Bronchial epithelial cell (primary cell): ENCODE results near the gene RSAD1. TPM values are rescaled to one million over a fixed set of nuclear protein-coding genes. Genes with fewer than 3 reads are reported as not detected.

Experiments
- DNase-seq: peaks from one replicate; pipeline ENCODE4 v3.0.0-alpha.2; 2010; ENCODE audit warnings: low read depth
- FAIRE-seq: peaks from 2 replicates; lab custom pipeline; 2011; peaks lifted over from hg19 to GRCh38; lab: Jason Lieb, UNC
- H3K27me3 ChIP-seq: 2 replicates; pipeline ENCODE4 v1.5.1; 2011; ENCODE audit warnings: low read length; ENCODE audit not compliant: control insufficient read depth, insufficient read depth
- H3K36me3 ChIP-seq: 2 replicates; pipeline ENCODE4 v1.5.1; 2011; ENCODE audit warnings: low read length; ENCODE audit not compliant: control insufficient read depth, insufficient read depth
- H3K4me3 ChIP-seq: 2 replicates; pipeline ENCODE4 v1.5.1; 2011; ENCODE audit warnings: mild to moderate bottlenecking, low read depth, low read length, control low read depth
- total RNA-seq: library from RNA; depleted of rRNA; stranded (reverse); fragments of >200 nt; gene quantifications from 2 replicates; pipeline ENCODE4 v1.2.1, GENCODE V29; 2014
- TF ChIP-seq, protein P1 (sequence below): IDR thresholded peaks from 2 replicates; pipeline ENCODE4 v1.5.1; 2011; ENCODE audit warnings: mild to moderate bottlenecking, moderate library complexity, low read length, control low read depth, inconsistent platforms; ENCODE audit not compliant: insufficient read depth, severe bottlenecking

Gene RSAD1
- total RNA-seq, 1 donor from 2014 or later = 14.2 TPM

GRCh38 chr17:50521514-50521913 lies 42.9 kb downstream of the RSAD1 start:
- no peaks in the 10 kb centered on the region for H3K27me3 ChIP-seq
- FAIRE-seq (no peak), DNase-seq (no peak)
- H3K36me3 ChIP-seq = no peaks in the 10 kb centered on the region
- no peak overlapping the region for H3K4me3 ChIP-seq
- TF ChIP-seq, protein P1, sequence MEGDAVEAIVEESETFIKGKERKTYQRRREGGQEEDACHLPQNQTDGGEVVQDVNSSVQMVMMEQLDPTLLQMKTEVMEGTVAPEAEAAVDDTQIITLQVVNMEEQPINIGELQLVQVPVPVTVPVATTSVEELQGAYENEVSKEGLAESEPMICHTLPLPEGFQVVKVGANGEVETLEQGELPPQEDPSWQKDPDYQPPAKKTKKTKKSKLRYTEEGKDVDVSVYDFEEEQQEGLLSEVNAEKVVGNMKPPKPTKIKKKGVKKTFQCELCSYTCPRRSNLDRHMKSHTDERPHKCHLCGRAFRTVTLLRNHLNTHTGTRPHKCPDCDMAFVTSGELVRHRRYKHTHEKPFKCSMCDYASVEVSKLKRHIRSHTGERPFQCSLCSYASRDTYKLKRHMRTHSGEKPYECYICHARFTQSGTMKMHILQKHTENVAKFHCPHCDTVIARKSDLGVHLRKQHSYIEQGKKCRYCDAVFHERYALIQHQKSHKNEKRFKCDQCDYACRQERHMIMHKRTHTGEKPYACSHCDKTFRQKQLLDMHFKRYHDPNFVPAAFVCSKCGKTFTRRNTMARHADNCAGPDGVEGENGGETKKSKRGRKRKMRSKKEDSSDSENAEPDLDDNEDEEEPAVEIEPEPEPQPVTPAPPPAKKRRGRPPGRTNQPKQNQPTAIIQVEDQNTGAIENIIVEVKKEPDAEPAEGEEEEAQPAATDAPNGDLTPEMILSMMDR = no peak

GRCh38 chr17:50522766-50523165 lies 44.1 kb downstream of the RSAD1 start:
- DNase-seq (no peak), FAIRE-seq (no peak)
- Histone ChIP-seq H3K36me3 (no peaks in the 10 kb centered on the region), H3K4me3 (no peak overlapping the region), H3K27me3 (no peaks in the 10 kb centered on the region)
- TF ChIP-seq, protein P1 = no peak

DNA sequence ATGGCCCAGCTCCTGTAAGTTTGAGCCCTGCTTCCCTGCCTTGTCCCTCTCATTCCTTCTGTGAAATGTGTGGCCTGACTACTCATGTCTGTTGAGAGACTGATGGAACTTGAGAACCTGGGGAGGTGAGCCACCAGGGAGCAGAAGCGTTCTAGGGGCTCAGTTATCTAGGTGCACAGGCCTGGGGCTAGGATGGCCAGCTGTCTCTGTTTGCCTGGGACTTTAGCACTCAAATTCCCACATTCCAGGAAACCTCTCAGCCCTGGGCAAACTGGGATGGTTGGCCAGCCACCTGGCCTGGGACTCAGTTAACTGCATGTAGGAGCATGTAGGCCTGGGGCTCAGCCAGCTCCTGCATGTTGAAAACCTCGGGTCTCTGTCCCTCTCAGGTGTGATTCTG lies 44.5 kb downstream of the RSAD1 start:
- DNase-seq (peak; percentile 87), FAIRE-seq (peak; percentile 90)
- H3K4me3 ChIP-seq = no peak overlapping the region
- TF ChIP-seq, protein P1 = peak; percentile 6
- no peaks in the 10 kb centered on the region for H3K27me3 ChIP-seq
- H3K36me3 ChIP-seq = no peaks in the 10 kb centered on the region

DNA sequence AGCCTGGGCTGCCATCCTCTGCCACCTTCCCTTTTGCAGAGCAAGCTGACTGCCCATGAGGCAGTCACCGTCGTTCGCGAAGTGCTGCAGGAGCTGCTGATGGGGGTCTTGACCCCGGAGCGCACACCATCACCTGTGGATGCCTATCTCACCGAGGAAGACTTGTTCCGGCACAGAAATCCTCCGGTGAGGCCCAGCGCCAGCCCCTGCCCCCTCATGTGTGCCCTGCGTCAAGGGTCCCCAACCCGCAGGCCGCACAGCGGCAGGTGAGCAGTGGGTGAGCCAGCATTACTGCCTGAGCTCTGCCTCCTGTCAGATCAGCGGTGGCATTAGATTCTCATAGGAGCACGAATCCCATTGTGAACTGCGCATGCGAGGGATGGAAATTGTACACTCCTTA lies 46.2 kb downstream of the RSAD1 start:
- Histone ChIP-seq H3K27me3 (no peaks in the 10 kb centered on the region), H3K4me3 (no peak overlapping the region), H3K36me3 (no peaks in the 10 kb centered on the region)
- TF ChIP-seq, protein P1 = no peak
- DNase-seq (no peak), FAIRE-seq (no peak)

DNA sequence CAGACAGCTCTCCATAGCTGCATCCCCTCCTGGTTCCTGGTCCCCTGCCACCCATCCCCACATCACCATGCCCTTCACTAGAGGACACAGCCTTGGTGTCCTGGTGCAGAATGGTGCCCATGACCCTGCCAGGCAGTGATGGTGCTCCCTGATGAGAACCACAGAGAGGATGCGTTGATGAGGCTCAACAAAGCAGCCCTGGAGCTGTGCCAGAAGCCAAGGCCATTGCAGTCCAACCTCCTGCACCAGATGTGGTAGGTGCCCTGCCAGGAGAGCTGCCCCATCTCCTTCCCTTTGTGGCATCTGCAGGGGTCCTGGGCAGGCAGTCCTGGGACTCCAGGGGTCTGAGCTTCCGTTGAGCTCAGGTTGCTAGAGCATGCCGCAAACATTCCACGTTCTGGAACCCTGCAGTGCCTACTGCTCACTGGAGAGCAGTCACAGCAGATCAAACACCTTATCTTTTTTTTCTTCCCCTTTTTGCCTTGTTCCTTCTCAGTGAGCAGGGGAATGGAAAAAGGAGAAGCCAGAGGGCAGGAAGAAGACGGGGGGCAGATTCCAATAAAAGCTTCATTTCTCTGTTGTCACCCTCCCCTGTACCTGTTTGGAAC lies 48.6 kb downstream of the RSAD1 start:
- FAIRE-seq = no peak
- Histone ChIP-seq H3K36me3 (no peaks in the 10 kb centered on the region), H3K27me3 (no peaks in the 10 kb centered on the region), H3K4me3 (no peak overlapping the region)
- DNase-seq = no peak
- TF ChIP-seq, protein P1 = no peak

DNA sequence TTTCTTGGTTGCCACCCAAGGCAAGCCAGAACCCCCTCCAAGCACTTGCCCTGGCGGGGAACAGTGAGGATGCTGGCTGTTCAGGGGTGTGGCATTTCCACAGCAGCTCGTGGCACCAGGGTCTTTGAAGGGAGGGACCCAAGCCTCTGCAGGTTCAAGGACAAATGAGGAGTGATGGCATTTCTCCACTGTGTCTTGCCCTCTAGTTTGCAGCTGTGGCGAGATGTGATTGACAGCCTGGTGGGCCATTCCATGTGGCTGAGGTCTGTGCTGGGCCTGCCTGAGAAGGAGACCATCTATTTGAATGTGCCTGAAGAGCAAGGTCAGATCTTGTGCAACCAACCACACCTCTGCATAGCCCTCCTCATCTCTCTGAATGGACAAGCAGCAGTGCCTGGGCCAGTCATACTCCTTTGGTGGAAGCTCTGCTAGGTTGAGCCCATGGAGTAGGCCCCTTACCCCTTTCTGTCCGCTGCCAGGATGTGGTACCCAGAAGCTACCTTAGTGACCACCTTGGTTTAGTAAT lies 49.4 kb downstream of the RSAD1 start:
- H3K36me3 ChIP-seq = no peaks in the 10 kb centered on the region
- TF ChIP-seq, protein P1 = no peak
- DNase-seq (no peak), FAIRE-seq (no peak)
- H3K27me3 ChIP-seq = no peaks in the 10 kb centered on the region
- H3K4me3 ChIP-seq = no peak overlapping the region
